K562 (cell line): ENCODE measurements around the gene CEP192. TPM values are rescaled to one million over a fixed set of nuclear protein-coding genes. Genes with fewer than 3 reads are reported as not detected.

ENCODE experiments used
- ARNT ChIP-seq, 2 experiments: fragments of 450-650 bp; IDR thresholded peaks; 2 replicates each; pipeline ENCODE4 v1.6.1; 2016; ENCODE audit warnings: mild to moderate bottlenecking in 1 of 2
- CBFA2T3 ChIP-seq: fragments of 450-650 bp; IDR thresholded peaks from 2 replicates; pipeline ENCODE4 v1.6.1; 2017
- CCNT2 ChIP-seq: IDR thresholded peaks from 2 replicates; pipeline ENCODE4 v1.6.1; 2011; ENCODE audit warnings: borderline replicate concordance, low read depth, mild to moderate bottlenecking, moderate library complexity, mixed read lengths, low read length; ENCODE audit not compliant: insufficient read length; ENCODE audit errors: extremely low read depth
- CREM ChIP-seq: IDR thresholded peaks from 2 replicates; pipeline ENCODE4 v1.6.1; 2014; ENCODE audit warnings: antibody characterized with exemption, low read depth
- ETV5 ChIP-seq: sonication (generic); formaldehyde crosslinking; IDR thresholded peaks from 2 replicates; pipeline ENCODE4 v1.4.0; 2020; ENCODE audit warnings: low read depth, mild to moderate bottlenecking, missing genetic modification reagents
- FOXA3 ChIP-seq, 2 experiments: fragments of 450-650 bp in 1 of 2; sonication (generic) in 1 of 2; formaldehyde crosslinking; IDR thresholded peaks in 1 of 2; conservative IDR thresholded peaks in 1 of 2; 2 replicates each; pipeline versions ENCODE4 v1.4.0 to v1.8.0; 2020 to 2022; ENCODE audit warnings: mild to moderate bottlenecking in 2 of 2, missing genetic modification reagents in 1 of 2
- GATAD2B ChIP-seq: fragments of 450-650 bp; IDR thresholded peaks from 2 replicates; pipeline ENCODE4 v1.6.1; 2017; ENCODE audit warnings: mild to moderate bottlenecking, borderline replicate concordance
- KLF13 ChIP-seq: fragments of 450-650 bp; IDR thresholded peaks from 2 replicates; pipeline ENCODE4 v1.6.1; 2016; ENCODE audit warnings: missing genetic modification characterization, low read depth, mild to moderate bottlenecking, missing compliant biosample characterization, moderate library complexity, borderline replicate concordance
- LCOR ChIP-seq: sonication (generic); formaldehyde crosslinking; IDR thresholded peaks from 2 replicates; pipeline ENCODE4 v1.8.0; 2022; ENCODE audit warnings: mild to moderate bottlenecking, missing genetic modification reagents
- PCBP2 ChIP-seq: fragments of 200-400 bp; formaldehyde crosslinking; IDR thresholded peaks from 2 replicates; pipeline ENCODE4 v1.6.1; 2018; ENCODE audit warnings: low read length, low read depth, mild to moderate bottlenecking, moderate library complexity; ENCODE audit not compliant: poor library complexity, severe bottlenecking
- RB1 ChIP-seq: fragments of 450-650 bp; IDR thresholded peaks from 2 replicates; pipeline ENCODE4 v1.6.1; 2017; ENCODE audit warnings: low read depth, mild to moderate bottlenecking
- RCOR1 ChIP-seq, 2 experiments: IDR thresholded peaks; 2 replicates each; pipeline ENCODE4 v1.6.1; 2012; ENCODE audit warnings: low read depth in 2 of 2, low read length in 2 of 2, borderline replicate concordance in 1 of 2, improper control_type of control experiment in 1 of 2
- SREBF2 ChIP-seq: sonication (generic); formaldehyde crosslinking; IDR thresholded peaks from 2 replicates; pipeline ENCODE4 v1.4.0; 2020; ENCODE audit warnings: mild to moderate bottlenecking, missing genetic modification reagents
- TAF9B ChIP-seq: fragments of 450-650 bp; IDR thresholded peaks from 2 replicates; pipeline ENCODE4 v1.6.1; 2018; ENCODE audit warnings: mild to moderate bottlenecking; ENCODE audit not compliant: partially characterized antibody
- TRIM28 ChIP-seq: fragments of 450-650 bp; IDR thresholded peaks from 2 replicates; pipeline ENCODE4 v1.6.1; 2017
- ZNF124 ChIP-seq: sonication (generic); formaldehyde crosslinking; IDR thresholded peaks from 2 replicates; pipeline ENCODE4 v1.8.1; 2022; ENCODE audit warnings: missing genetic modification reagents
- ZNF224 ChIP-seq: sonication (generic); formaldehyde crosslinking; IDR thresholded peaks from 2 replicates; pipeline ENCODE4 v1.8.0; 2022; ENCODE audit warnings: mild to moderate bottlenecking, missing genetic modification reagents
- ZNF316 ChIP-seq: fragments of 450-650 bp; IDR thresholded peaks from 2 replicates; pipeline ENCODE4 v1.6.1; 2016
- ZNF41 ChIP-seq: fragments of 250-450 bp; sonication (Bioruptor Pico); conservative IDR thresholded peaks from 2 replicates; pipeline ENCODE4 v1.4.0; 2020; ENCODE audit warnings: mild to moderate bottlenecking
- ZNF717 ChIP-seq: fragments of 250-450 bp; sonication (Bioruptor Pico); IDR thresholded peaks from 2 replicates; pipeline ENCODE4 v1.5.0; 2021
- ZNF77 ChIP-seq: fragments of 250-450 bp; sonication (Bioruptor Pico); IDR thresholded peaks from 2 replicates; pipeline ENCODE4 v1.5.0; 2020
- polyA plus RNA-seq, 8 experiments: library from polyadenylated mRNA; depleted of rRNA in 4 of 8; stranded (reverse) in 5 of 8; unstranded in 3 of 8; fragments of >200 nt; fragmentation: Nextera tagmentation in 2 of 8; fragmentation: Illumina TruSeq in 1 of 8; extraction: Ambion mirVana in 2 of 8; extraction: Trizol in 1 of 8; gene quantifications; 2 replicates each; pipeline versions ENCODE4 v1.2.1 to v1.2.3, GENCODE V29; 2011 to 2014; ENCODE audit warnings: inconsistent platforms in 1 of 8, missing spikeins in 1 of 8
- total RNA-seq, 7 experiments: library from RNA; depleted of rRNA in 6 of 7; stranded (reverse); fragments of >200 nt in 6 of 7; fragmentation: Illumina TruSeq in 2 of 7; extraction: Trizol in 2 of 7; gene quantifications; 2 replicates each; pipeline versions ENCODE4 v1.2.1 to v1.2.3, GENCODE V29; 2011 to 2021; ENCODE audit warnings: low replicate concordance in 1 of 7
- TF ChIP-seq, protein P1 (sequence below): fragments of 450-650 bp; formaldehyde crosslinking; IDR thresholded peaks from 2 replicates; pipeline ENCODE4 v1.4.0; 2020; ENCODE audit warnings: mild to moderate bottlenecking, mixed read lengths
- TF ChIP-seq, protein P2 (sequence below): fragments of 250-450 bp; sonication (Bioruptor Pico); IDR thresholded peaks from 2 replicates; pipeline ENCODE4 v1.4.0; 2020; ENCODE audit warnings: mild to moderate bottlenecking
- TF ChIP-seq, protein P3 (sequence below): fragments of 450-650 bp; formaldehyde crosslinking; IDR thresholded peaks from 2 replicates; pipeline ENCODE4 v1.4.0; 2020; ENCODE audit warnings: mild to moderate bottlenecking, moderate library complexity

CEP192 gene
- total and polyA plus RNA-seq, 9 of the 15 experiments (the other 6 are each of a cell fraction or from before 2014, with no cell fraction given), result 14.4 to 54.4 (median 35.8) TPM

DNA sequence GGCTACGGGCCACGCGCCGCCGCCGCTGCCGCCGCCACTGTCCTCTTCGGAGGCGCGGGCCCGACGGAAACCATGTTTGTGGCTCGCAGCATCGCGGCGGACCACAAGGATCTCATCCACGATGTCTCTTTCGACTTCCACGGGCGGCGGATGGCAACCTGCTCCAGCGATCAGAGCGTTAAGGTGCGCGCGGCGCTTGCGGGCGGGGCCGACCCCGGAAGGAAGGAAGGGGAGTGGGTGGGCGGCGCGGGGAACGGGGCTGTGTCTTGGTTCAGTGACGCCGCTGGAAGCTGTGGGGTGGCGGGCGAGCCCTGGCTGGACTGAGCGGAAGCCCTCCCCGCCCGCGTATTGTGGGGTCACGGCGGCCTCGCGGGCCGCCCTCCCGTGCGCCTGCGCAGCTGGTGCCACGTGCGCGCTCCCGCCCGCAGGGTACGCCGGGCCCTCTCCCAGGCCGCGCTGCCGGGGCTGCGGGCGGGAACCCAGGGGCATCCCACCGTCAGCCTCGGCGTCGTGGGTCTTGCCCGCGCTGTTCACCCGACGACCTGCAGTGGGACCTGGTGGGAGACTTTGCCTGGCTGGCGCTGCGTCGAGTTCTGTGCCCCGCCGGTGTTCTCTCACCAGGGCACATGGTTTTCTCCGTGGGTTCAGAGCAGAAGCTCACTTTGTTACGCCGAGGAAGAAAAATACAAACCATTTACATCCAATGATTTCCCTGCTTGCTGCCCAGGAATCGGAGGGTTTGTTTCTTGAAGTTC, 42.9 kb upstream of the CEP192 start (continued):
- TF ChIP-seq, protein P1, sequence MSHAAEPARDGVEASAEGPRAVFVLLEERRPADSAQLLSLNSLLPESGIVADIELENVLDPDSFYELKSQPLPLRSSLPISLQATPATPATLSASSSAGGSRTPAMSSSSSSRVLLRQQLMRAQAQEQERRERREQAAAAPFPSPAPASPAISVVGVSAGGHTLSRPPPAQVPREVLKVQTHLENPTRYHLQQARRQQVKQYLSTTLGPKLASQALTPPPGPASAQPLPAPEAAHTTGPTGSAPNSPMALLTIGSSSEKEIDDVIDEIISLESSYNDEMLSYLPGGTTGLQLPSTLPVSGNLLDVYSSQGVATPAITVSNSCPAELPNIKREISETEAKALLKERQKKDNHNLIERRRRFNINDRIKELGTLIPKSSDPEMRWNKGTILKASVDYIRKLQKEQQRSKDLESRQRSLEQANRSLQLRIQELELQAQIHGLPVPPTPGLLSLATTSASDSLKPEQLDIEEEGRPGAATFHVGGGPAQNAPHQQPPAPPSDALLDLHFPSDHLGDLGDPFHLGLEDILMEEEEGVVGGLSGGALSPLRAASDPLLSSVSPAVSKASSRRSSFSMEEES, result no peak
- TF ChIP-seq, protein P2, sequence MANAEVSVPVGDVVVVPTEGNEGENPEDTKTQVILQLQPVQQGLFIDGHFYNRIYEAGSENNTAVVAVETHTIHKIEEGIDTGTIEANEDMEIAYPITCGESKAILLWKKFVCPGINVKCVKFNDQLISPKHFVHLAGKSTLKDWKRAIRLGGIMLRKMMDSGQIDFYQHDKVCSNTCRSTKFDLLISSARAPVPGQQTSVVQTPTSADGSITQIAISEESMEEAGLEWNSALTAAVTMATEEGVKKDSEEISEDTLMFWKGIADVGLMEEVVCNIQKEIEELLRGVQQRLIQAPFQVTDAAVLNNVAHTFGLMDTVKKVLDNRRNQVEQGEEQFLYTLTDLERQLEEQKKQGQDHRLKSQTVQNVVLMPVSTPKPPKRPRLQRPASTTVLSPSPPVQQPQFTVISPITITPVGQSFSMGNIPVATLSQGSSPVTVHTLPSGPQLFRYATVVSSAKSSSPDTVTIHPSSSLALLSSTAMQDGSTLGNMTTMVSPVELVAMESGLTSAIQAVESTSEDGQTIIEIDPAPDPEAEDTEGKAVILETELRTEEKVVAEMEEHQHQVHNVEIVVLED (CRISPR knock-in tag), result peak; percentile 80
- peak; percentile 80; the same call in 1 of the 2 replicates for TF ChIP-seq GATAD2B
- peak; percentile 69 for TF ChIP-seq KLF13 (tag)
- TF ChIP-seq, protein P3, sequence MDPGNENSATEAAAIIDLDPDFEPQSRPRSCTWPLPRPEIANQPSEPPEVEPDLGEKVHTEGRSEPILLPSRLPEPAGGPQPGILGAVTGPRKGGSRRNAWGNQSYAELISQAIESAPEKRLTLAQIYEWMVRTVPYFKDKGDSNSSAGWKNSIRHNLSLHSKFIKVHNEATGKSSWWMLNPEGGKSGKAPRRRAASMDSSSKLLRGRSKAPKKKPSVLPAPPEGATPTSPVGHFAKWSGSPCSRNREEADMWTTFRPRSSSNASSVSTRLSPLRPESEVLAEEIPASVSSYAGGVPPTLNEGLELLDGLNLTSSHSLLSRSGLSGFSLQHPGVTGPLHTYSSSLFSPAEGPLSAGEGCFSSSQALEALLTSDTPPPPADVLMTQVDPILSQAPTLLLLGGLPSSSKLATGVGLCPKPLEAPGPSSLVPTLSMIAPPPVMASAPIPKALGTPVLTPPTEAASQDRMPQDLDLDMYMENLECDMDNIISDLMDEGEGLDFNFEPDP (CRISPR knock-in tag), result no peak
- TF ChIP-seq ZNF717 (CRISPR knock-in tag), result 0 out of 2 replicates have a peak, but pooled peaks have one; percentile 20
- no peak for TF ChIP-seq CBFA2T3
- no peak for TF ChIP-seq SREBF2 (CRISPR knock-in tag)
- peak; percentile 63; the same call in 1 of the 2 replicates for TF ChIP-seq CREM
- TF ChIP-seq FOXA3 (CRISPR knock-in tag; conservative IDR thresholded peaks at IDR 0.05 in 1 of 2, IDR thresholded peaks at IDR 0.05 in 1 of 2), result peak in 1 of 2 experiments; percentile 83; a peak in 1 of 4 replicates
- TF ChIP-seq TRIM28, result no peak
- peak; percentile 49; the same call in 1 of the 2 replicates for TF ChIP-seq ZNF41 (CRISPR knock-in tag)
- TF ChIP-seq RB1, result peak; percentile 87
- peak; percentile 93; the same call in 1 of the 2 replicates for TF ChIP-seq ZNF224 (CRISPR knock-in tag)
- TF ChIP-seq ZNF316, result 0 out of 2 replicates have a peak, but pooled peaks have one; percentile 16
- no peak for TF ChIP-seq RCOR1 (IDR thresholded peaks at IDR 0.05; ENCODE audit: borderline replicate concordance in 1 of 2, low read depth in 2 of 2, low read length in 2 of 2)
- TF ChIP-seq CCNT2, result peak; percentile 71
- peak; percentile 72; the same call in 1 of the 2 replicates for TF ChIP-seq ZNF124
- TF ChIP-seq PCBP2, result no peak
- TF ChIP-seq ZNF77, result no peak
- TF ChIP-seq TAF9B, result peak; percentile 11
- TF ChIP-seq LCOR (CRISPR knock-in tag), result peak; percentile 74; the same call in 1 of the 2 replicates
- 0 out of 4 replicates have a peak, but pooled peaks of 1 of the 2 experiments have one; percentile 17 for TF ChIP-seq ARNT (IDR thresholded peaks at IDR 0.05)
- TF ChIP-seq ETV5 (CRISPR knock-in tag), result peak; percentile 89
